T-helper 1 cell treated with Interleukin-12 subunit alpha and Interleukin-12 subunit beta and Interleukin-4 antibody, amounts not matched to agents 30 ng/mL and 1 ng/mL, for 36 hours (primary cell): ENCODE measurements around the gene S100Z. TPM values are rescaled to one million over a fixed set of nuclear protein-coding genes. Genes with fewer than 3 reads are reported as not detected.
"Not testable (repeated sequence)": the region's sequence is repeated elsewhere in the genome, so short reads cannot be mapped to it uniquely, and the experiment has no call there.

Experiments
- intact Hi-C: fragments of 100-400 bp; cut with micrococcal nuclease; formaldehyde crosslinking; loops from one replicate; pipeline ENCODE4 v1.15.1; 2024
- total RNA-seq: library from RNA; stranded (reverse); gene quantifications from 2 replicates; pipeline ENCODE4 v1.2.3, GENCODE V29; 2022

Gene S100Z
- total RNA-seq: 3.1 and 3.3 TPM in 2 replicates

DNA sequence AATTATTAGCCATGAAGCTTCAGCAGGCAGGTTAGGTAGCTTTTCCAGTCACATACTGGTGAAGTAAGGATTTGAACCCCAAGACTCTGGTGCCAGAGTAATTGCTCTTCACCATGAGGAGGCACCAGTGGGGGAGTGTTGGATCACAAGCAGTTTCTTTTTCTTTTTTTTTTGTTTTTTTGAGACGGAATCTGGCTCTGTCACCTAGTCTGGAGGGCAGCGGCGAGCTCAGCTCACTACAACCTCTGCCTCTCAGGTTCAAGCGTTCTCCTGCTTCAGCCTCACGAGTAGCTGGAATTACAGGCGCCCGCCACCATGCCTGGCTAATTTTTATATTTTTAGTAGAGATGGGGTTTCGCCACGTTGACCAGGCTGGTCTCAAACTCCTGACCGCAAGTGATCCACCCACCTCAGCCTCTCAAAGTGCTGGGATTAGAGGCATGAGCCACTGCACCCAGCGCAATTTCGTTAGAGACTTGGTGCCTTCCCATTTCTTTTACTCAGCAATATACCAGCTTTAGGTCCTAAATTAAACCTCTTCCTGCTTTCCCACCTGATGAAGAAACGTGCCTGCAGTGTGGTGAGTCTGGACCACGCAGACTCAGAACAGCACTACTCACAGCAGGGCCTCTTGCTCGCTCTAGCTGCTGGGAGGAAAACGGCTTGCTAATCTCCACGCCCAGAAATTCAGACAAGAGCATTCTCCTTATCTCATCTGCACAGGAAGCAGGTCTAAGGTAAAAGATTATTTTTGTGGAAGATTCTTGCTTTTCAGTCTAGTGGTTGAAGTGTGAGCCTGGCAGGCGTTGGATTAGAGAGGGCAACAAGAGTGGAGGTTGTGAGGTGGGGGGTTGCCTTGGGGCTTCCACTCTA lies at the start of gene S100Z:
S100Z (plus strand) TSS at position 596 of the 873 bp plus-strand sequence. CDS start 25,346 bp downstream, outside the sequence.
- intact Hi-C loops: loop anchor here (10.0 kb wide), 1 partner anchor 115 kb away; no protein-coding TSS in a partner anchor

DNA sequence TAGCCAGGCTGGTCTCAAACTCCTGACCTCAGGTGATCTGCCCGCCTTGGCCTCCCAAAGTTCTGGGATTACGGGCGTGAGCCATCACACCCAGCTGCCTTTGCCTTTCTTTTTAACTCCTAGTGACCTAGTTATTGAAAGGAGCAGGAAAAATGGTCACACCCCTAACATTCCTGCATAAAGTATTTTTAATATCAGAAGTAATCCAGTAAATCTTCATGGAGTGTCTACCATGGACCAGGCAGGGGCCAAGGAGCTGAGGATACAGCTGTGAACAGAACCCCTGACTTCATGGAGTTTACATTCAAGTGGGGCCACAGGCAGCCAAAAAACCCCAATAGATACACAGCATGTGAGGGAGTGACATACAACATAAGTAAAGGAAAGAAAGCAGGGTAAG lies 49.2 kb upstream of the S100Z start:
- intact Hi-C loops: no loop called here

DNA sequence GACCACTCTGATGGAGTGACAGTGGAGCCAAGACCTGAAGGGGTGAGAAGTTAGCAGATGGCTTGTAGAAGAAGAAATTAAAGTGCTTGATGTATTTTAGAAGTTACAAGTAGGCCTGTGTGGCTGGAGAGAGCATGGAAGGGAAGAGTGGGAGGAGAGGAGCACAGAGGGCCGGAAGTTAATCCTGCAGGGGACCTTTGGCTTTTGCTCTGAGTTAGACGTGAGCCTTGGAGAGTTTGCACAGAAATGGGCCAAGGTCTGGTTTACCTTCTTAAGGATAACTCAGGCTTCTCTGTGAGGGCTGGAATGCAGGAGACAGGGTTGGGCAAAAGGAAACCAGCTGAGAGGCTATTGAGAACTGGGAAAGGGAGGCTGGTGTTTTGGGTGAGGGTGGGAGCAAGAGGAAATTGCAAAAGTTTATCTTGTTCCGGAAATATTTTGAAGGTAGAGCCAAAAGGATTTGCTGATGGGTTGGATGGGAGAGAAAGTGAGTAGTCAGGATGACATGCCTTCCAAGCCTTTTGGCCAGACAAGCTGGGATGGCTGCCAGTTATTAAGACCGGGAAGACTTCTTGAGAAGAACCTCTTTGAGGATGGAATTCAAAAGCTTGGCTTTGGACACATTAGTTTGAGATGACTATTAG lies 48.5 kb upstream of the S100Z start:
- intact Hi-C loops: no loop called here

DNA sequence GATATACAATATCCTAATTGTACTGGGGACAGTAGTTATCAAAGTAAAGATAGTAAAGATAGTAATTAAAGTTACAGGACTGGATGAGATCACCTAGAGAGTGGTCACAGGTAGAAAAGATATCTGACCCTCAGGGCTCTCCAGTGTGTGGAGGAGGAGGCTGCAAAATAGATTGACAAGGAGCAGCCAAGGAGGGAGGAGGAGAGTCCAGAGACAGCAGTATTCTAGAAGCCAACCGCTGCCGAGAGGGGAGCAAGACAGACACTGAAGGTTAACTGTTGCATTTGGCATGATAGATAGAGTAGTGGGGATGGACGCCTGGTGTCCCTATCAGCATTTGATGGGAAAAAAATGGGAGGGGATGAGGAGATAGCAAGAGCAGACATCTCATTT lies 48.0 kb upstream of the S100Z start:
- intact Hi-C loops: no loop called here

DNA sequence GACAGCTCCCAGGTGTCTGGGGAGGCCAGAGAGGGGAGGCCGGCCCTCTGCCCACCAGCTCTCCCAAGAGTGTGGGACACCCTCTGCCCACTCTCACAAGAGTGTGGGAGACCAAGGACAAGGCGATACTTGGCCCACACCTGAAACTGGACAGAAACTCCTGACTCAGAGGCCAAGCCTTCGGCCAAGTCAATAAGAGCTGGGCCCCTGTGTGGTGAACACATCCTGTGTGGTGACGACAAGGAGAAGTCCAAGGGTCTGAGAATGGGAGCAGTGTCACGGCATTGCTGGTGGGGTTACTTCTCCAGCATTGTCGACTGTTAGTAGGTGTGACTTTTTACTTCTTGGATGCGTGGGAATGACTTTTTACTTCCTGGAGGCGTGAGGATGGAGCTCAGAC lies 45.5 kb upstream of the S100Z start:
- intact Hi-C loops: no loop called here

DNA sequence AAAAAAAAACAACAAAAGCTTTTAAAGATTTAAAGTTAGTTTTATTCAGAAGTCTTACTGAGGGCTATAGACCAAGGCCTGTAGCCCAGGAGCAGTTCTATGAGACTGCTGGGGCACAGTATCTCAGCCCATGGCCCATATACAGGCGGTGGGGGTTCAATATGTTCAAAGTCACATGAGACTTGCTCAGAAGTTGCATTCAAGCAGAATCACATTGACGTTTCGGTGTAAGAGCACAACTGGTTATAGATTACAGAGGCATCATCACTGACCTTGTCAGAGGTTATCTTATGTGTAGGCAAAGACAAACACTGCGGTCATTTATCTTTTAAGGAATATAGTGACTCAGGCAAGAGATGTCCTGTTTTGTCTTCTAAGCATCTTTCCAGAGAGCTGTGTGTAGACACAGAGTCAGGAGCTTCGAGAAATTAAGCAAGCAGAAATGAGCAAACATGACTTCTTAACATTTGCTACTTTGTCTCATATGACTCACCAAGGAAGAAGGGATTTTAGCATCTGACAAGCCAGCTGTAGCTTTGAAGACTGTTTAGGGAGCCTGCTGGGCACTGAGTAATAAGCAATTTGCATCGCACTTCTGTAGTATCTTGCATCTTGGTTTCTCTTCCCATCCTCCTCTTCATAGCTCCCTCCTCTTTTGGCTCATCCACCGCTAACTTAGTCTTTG lies 43.9 kb upstream of the S100Z start:
- intact Hi-C loops: no loop called here

DNA sequence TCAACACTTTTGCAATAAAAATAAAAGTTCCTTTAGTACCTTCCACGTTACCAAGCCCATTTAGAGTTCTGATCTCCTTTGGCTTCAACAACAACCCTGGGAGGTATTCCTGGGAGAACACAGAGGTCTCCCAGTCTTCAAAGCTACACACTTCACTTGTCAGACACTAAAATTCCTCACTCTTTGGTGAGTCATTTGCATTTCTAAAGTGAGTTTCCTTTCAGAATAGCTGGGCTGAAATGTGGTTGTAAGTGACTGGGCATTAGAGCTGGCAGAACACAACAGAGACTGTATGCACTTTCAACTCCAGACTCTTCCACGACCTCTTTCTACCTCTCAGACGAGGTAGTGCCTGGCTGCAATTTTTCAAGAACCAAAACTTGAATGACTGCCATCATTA lies 42.5 kb upstream of the S100Z start:
- intact Hi-C loops: no loop called here

DNA sequence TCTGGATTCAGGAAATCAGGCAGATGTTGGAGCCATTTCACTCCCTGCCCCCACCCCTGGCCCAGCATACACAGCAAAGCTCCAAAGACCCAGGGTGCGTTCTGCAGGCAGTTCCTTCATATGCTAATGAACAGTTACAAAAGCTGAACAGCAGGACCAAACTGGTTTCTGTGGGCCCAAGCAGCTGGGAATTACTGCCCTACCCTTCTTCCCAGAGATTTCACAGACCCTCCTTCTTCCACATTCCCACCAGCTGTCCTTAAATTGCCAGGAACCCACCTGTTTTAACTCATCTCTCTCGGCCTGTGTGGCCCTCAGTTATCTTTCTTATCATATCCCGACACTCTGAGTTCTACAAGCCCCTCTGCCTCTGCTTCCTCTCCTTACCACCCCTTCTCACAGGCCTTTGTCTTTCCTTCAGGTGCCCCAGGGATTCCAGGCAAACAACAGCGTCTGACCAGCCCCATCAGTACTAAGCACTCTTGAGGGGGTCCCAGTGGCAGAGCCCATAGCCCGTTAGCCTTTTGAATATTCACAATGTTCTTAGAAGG lies 41.6 kb upstream of the S100Z start:
- intact Hi-C loops: no loop called here

DNA sequence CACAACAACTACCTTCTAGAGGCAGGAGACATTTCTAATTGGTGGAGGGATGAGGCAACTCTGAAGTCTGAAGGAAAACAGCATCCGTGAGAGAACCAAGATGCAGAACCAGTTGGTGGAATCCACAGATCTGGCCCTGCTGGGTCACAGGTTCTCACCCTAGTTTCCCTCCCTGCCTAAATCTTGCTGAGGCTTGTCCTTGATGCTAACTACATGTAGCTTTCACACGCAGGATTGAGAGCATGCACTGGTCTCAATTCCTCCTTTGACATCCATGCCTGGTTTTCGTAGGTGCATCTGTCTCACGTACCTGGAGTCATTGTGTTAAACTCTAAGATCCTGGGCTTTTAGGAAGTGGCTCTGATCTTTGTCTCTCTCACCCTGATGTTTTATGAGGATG lies 40.7 kb upstream of the S100Z start:
- intact Hi-C loops: loop anchor here (1.0 kb wide), 1 partner anchor 22 kb away; no protein-coding TSS in a partner anchor

DNA sequence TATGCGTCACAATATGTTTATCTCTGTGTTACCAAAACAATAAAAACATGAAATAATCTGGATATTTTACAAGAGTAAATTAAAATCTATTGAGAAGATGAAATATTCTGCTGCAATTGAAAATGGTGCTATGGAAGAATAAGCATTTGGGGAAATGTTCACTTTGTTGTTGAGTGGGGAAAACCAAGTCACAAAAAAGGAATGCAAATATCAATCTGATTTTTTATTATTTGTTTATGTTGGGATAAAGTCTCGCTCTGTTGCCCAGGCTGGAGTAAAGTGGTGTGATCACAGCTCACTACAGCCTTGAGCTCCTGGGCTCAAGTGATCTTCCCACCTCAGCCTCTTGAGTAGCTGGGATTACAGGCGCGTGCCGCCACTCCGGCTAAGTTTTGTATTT lies 39.6 kb upstream of the S100Z start:
- intact Hi-C loops: no loop called here

DNA sequence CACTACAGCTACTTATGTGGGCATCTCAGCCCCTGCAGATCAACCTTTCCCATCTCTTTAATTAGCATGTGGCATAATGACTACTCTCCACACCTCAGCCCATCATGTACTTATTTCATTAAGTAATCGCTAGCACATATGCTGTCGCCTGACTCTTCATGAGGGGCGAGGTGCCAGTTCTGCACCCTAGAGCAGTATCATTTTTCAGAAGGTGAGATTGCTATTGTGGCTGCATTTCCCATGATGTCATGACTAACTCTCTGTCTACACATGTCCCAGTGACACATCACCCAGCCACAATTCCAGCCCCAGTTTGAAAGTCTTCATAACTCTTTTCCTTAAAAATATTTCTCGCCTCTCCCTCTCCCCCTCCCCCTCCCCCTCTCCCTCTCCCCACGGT lies 38.6 kb upstream of the S100Z start:
- intact Hi-C loops: no loop called here

DNA sequence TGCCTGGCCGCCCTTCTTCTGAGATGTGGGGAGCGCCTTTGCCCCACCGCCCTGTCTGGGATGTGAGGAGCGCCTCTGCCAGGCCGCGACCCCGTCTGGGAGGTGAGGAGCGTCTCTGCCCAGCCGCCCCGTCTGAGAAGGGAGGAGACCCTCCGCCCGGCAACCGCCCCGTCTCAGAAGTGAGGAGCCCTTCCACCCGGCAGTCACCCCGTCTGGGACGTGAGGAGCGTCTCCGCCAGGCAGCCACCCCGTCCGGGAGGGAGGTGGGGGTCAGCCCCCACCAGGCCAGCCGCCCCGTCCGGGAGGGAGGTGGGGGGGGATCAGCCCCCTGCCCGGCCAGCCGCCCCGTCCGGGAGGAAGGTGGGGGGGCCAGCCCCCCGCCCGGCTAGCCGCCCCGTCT lies 37.6 kb upstream of the S100Z start:
- intact Hi-C loops: not testable (repeated sequence)

DNA sequence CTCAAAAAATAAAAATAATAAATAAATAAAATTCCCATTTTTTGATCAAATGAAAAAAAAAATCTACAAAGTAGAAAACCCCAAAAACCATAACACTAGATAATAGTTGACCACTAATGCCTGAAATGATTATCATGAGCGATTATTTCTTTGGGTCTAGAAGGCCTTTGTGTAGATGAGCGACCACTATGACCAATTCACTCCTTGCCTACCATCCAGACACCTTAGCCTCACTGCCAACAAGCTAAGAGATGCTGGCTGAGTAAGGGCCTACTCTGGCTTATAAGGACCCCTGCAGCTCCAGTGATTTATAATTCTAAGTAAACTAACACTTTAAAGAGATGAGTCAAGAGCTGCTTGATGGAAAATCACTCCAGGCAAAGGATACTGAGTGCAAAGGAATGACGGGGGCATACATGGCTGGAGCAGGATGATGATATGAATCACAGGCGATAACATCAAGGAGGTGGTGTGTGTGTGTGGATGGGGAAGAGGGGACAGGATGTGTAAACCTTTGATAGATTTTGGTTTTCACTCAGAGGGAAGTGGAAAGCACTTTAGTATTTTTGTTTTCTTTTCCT lies 35.7 kb upstream of the S100Z start:
- intact Hi-C loops: no loop called here

DNA sequence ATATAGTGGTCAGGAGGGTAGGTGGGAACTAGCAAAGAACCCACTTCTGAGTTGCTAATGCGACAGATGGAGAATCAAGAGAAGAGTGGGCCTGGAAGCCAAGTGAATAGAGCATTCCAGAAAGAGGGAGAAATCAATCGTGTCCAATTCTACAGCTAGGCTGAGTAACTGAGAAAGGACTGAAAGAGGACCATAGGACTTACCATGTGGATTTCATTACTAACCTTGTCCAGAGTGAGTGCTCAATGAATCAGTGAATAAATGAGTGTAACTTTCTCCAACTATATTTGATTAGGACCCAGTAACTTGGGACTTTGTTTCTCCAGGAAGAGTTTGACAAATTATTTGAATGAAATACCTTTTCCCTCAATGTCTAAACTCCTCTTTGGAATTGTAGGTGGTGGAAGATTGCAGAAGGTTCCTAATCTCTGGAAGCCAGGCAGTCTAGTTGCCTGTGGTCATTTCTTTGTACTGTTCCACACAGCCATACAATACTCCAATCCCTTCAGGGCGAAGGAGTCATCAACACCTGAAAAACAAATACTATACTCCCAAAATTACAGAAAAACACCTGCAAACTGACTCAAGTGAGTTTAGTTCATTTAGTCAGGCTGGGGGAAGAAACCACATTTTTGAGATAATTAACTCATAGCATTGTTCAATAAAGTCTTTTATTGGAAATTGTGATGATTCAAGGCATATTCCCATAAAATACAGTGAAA lies 33.5 kb upstream of the S100Z start:
- intact Hi-C loops: no loop called here

DNA sequence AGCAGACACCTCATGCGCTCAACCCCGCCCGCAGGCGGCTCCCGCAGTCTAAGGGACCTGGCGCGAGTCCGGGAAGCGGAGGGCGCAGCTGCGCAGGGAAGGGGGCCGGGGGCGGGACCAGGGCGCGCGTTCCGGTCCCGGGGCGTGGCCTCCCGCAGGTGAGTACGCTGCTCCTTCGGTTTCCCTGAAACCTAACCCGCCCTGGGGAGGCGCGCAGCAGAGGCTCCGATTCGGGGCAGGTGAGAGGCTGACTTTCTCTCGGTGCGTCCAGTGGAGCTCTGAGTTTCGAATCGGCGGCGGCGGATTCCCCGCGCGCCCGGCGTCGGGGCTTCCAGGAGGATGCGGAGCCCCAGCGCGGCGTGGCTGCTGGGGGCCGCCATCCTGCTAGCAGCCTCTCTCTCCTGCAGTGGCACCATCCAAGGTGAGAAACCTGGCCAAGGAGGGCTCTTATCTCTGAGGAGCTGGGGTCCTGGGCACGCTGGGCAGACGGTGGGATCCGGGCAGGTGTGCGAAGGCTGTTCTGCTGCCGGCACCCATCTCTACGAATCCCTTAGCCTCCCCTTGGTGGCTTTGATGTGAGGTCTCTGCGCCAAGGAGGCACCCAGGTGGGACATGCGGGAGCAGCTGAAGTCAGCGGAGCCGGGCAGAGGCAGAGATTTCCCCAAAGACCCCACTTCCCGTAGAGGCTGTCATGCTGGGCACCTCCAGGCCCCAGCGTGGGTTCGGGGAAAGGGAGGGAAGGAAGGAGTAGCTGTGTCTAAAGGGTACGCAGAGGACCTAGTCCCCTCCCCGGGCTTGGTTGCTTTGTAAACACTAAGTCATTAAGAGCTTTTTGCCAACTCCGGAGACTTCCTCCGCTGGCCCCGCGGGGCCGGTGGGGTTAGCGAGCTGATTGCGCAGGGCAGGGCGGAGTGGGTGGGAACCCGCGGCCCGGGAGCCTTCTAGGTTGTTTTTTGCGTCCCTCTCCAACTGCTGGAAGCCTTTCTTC lies 30.7 kb upstream of the S100Z start, which contains the start of gene F2RL1:
F2RL1 (plus strand) TSS at position 187 of the 988 bp plus-strand sequence; CDS start at position 340, 153 bp downstream.
- intact Hi-C loops: loop anchor here (2.0 kb wide), 1 partner anchor 38 kb away; no protein-coding TSS in a partner anchor

DNA sequence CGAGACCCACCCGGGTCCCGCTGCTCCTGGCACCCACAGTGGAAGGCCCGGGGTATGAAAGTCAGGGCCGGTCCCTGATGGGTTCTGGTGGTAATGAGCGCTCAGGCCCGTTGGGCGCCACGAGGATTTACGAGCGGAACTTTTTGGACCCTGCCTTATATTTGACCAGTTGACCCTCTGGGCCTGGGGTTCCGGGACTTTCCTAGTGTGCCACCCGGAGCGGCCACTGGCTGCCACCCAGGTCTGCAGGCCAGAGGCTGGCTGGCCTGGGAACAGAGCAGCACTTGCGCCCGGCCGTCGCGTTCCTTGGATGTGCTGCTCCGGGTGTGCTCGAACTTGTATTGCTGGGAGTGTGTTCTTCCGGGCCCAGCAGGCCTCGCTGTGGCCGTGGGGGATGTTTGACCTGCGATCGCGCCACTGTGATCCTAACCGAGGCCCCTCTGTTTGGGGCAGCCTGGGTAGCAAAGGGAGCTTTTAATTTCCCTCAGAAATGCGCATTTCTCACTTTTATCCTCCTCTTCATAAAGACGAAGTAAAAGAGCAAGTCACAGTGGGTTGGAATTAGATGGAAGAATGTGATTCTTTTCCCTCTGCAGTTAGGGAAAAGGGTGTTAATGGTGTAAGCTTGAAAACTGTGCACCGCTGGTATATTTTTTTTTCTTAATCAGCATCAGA lies 29.8 kb upstream of the S100Z start:
- intact Hi-C loops: loop anchor here (2.0 kb wide), 1 partner anchor 37 kb away; no protein-coding TSS in a partner anchor

DNA sequence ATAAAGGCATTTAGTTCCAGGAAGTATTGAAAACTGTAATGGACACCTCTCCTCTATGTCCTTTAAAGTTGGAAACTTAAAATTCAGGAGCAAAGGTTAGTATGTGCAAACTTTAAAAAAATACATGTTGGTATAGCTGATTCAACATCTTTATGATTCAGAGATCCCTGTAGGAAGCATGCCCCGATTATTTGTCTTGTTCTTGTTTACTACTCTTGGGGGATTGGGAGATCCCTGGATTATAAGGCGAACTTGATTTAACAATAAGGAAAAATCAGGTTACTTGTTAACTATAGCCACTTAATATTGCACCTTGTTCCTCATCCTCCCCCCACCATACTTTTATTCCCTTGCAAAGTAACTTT lies 29.3 kb upstream of the S100Z start:
- intact Hi-C loops: no loop called here

DNA sequence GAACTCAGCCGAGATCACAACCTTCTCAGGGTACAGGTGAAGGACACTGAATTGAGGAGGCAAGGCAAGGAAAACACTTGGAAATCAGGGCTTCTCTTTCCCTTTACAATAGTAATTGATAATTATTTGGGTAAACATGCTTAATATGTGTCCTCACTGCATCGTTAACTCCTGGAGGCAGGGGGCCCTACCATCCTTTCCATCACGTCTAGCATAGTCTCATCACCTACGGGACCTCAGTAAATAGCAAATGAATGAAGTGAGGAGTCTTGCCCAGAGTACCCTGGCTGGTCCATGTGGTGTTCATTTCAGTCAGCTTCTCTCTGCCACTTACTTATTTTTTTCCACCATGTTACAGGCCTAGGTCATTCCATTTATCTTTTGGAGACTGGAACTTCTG lies 28.7 kb upstream of the S100Z start:
- intact Hi-C loops: no loop called here
